ENCODE data around the gene LZTS3.

GRCh38 chr20:3167738-3168078 is 5.6 kb downstream of the LZTS3 start:
- TF ChIP-seq MAFK (conservative IDR thresholded peaks at IDR 0.05 in 1 of 2, IDR thresholded peaks at IDR 0.05 in 1 of 2; ENCODE audit: low read length in 2 of 2) (no peak), POLR2A (IDR thresholded peaks at IDR 0.05; ENCODE audit: insufficient read depth in 1 of 2, low read depth in 2 of 2, low read length in 2 of 2) (no peak), CTCF (CRISPR knock-in tag; IDR thresholded peaks at IDR 0.05) (no peak), NFYB (CRISPR knock-in tag; IDR thresholded peaks at IDR 0.05) (no peak)
